Heart left ventricle (tissue), 16 donors: Measurements from ENCODE around the gene IDUA. TPM values are rescaled to one million over a fixed set of nuclear protein-coding genes. Genes with fewer than 3 reads are reported as not detected.

Source experiments
- ATAC-seq, 4 donors: fragments of 200-7000 bp; cut with Tn5 transposase; one replicate each; pipeline ENCODE4 v1.9.1; 2020 to 2022; ENCODE audit warnings: moderate library complexity in 4 of 4, mild to moderate bottlenecking in 3 of 4, moderate number of reproducible peaks in 1 of 4
- DNase-seq, 5 donors: peaks; one replicate each; pipeline ENCODE4 v3.0.0-alpha.2; 2020
- H3K27ac ChIP-seq, 12 donors: fragments of 200-600 bp; sonication (generic) in 4 of 12; one replicate each; pipeline versions ENCODE4 v1.5.0 to v1.8.0; 2016 to 2022; ENCODE audit warnings: mild to moderate bottlenecking in 2 of 12
- H3K27me3 ChIP-seq, 9 donors: fragments of 200-600 bp; sonication (generic) in 2 of 9; one replicate each; pipeline versions ENCODE4 v1.5.1 to v1.8.0; 2016 to 2022; ENCODE audit warnings: mild to moderate bottlenecking in 3 of 9
- H3K36me3 ChIP-seq, 9 donors: fragments of 200-600 bp; sonication (generic) in 2 of 9; one replicate each; pipeline versions ENCODE4 v1.5.0 to v1.8.0; 2018 to 2022; ENCODE audit warnings: mild to moderate bottlenecking in 2 of 9
- H3K4me1 ChIP-seq, 12 donors: fragments of 200-600 bp; sonication (generic) in 4 of 12; one replicate each; pipeline versions ENCODE4 v1.5.0 to v1.8.0; 2016 to 2022; ENCODE audit warnings: mild to moderate bottlenecking in 3 of 12
- H3K4me3 ChIP-seq, 12 donors: fragments of 200-600 bp; sonication (generic) in 4 of 12; one replicate each; pipeline versions ENCODE4 v1.5.0 to v1.8.0; 2017 to 2022; ENCODE audit warnings: mild to moderate bottlenecking in 9 of 12, moderate library complexity in 4 of 12
- H3K9me3 ChIP-seq, 12 donors: fragments of 200-600 bp; sonication (generic) in 4 of 12; one replicate each; pipeline versions ENCODE4 v1.5.0 to v1.8.0; 2016 to 2022; ENCODE audit warnings: mild to moderate bottlenecking in 1 of 12
- CTCF ChIP-seq, 12 donors: fragments of 200-600 bp; sonication (generic) in 4 of 12; IDR thresholded peaks; one replicate each; pipeline versions ENCODE4 v1.5.0 to v1.8.0; 2018 to 2022; ENCODE audit warnings: antibody characterized with exemption in 12 of 12, mild to moderate bottlenecking in 5 of 12
- POLR2A ChIP-seq, 2 donors: fragments of 450-650 bp; IDR thresholded peaks; one replicate each; pipeline ENCODE4 v1.6.1; 2017; ENCODE audit warnings: antibody characterized with exemption in 2 of 2, mild to moderate bottlenecking in 2 of 2, moderate library complexity in 2 of 2
- WGBS, 4 donors: extraction: QIAGEN DNeasy Blood & Tissue Kit in 2 of 4; methylation state at CpG; one replicate each; pipeline versions ENCODE4 v1.1.5 to v1.1.7; 2013 to 2018; 5-methylcytosine and 5-hydroxymethylcytosine counted together
- intact Hi-C, 10 donors: fragments of 100-400 bp; cut with DNase I; formaldehyde crosslinking; loops; one replicate each; pipeline versions ENCODE4 v1.11.1 to v1.14.2; 2022
- polyA plus RNA-seq, 2 donors: library from polyadenylated mRNA; stranded (reverse); fragments of 200-250 nt; gene quantifications; one replicate each; pipeline ENCODE4 v1.2.3, GENCODE V29; 2013
- total RNA-seq, 9 donors: library from RNA; depleted of rRNA in 2 of 9; stranded (reverse); fragments of >200 nt in 2 of 9; fragmentation: NEBNext Ultra II Directional in 3 of 9; extraction: Animal tissue kit (Norgen Biotek cat#: 25700) in 3 of 9; gene quantifications; one replicate each; pipeline versions ENCODE4 v1.1.0 to v1.2.4, GENCODE V29; 2016 to 2023
- donor health status: ischemic (EF 13 %, LVEDD 7.1; RV severe dilation, severe dysfunction).
- donor health status: healthy with polysubstance abuse.
- donor health status: DM: no; HTN: yes; CAD: no.
- donor health status: DM: no; HTN: no; CAD: no.
- donor health status: ischemic (EF 25% LVEDD 6.9; RV normal size, moderate dysfunction).
- donor health status: ischemic (EF 25% LVEDD 5.7; RV mildly dilated, moderate dysfunction).
- donor health status: healthy.
- donor health status: DM: yes; HTN: yes; CAD: no.
- donor health status: ischemic (EF 35%, LVEDD 5.7; RV mildly dilated, moderate dysfunction).
- donor health status: nonischemic (EF 11% LVEDD 7.7; RV severe dilation, severe dysfunction).
- donor health status: DM: yes; HTN: yes; CAD: no.
- donor health status: PGD.
- donor health status: ischemic (EF 29% LVEDD 5.4; RV normal size, mild dysfunction).
- donor health status: nonischemic (EF 23%, LVEDD 6.1; RV moderate dilation, normal function).

Gene IDUA
- total and polyA plus RNA-seq, 11 donors = 3.2 to 17.4 (median 6.8) TPM

GRCh38 chr4:960636-961350, 26.1 kb upstream of the IDUA start:
- no peak for DNase-seq
- 90 to 95% (median 93%) methylated on average over 21 to 35 of the region's 35 CpGs for WGBS, 4 donors
- Histone ChIP-seq H3K4me1 (no peaks in the 10 kb centered on the region), H3K27ac (no peak overlapping the region), H3K36me3 (peaks cover 0 to 78% (median 15%) of the 10 kb centered on the region in 9 donors), H3K4me3 (no peak overlapping the region), H3K27me3 (no peaks in the 10 kb centered on the region), H3K9me3 (no peaks in the 10 kb centered on the region)
- no peak for TF ChIP-seq CTCF (IDR thresholded peaks at IDR 0.05)
- TF ChIP-seq POLR2A (IDR thresholded peaks at IDR 0.05) = no peak
- intact Hi-C loops = no loop called here
- ATAC-seq = no peak

- Histone ChIP-seq H3K36me3 (peaks cover 0 to 86% (median 13%) of the 10 kb centered on the region in 9 donors), H3K4me1 (no peaks in the 10 kb centered on the region), H3K9me3 (no peaks in the 10 kb centered on the region), H3K4me3 (no peak overlapping the region), H3K27me3 (no peaks in the 10 kb centered on the region), H3K27ac (no peak overlapping the region)
- WGBS, 4 donors = 92 to 94% (median 93%) methylated on average over 31 to 52 of the region's 52 CpGs
- ATAC-seq = peak in 1 of 4 donors; percentile 3
- no peak for TF ChIP-seq CTCF (IDR thresholded peaks at IDR 0.05)
- intact Hi-C loops = no loop called here
- no peak for DNase-seq
Measured at GRCh38 chr4:961351-962230, 25.3 kb upstream of the IDUA start.

- WGBS, 4 donors = 92 to 94% (median 93%) methylated on average over 25 to 54 of the region's 54 CpGs
- intact Hi-C loops = no loop called here
- DNase-seq (peak in 1 of 5 donors; percentile 64), ATAC-seq (no peak)
- H3K4me1 ChIP-seq = peaks cover 0 to 3% (median 0%) of the 10 kb centered on the region in 12 donors
- H3K4me3 ChIP-seq = no peak overlapping the region
- peaks cover 0 to 85% (median 13%) of the 10 kb centered on the region in 9 donors for H3K36me3 ChIP-seq
- H3K27me3 ChIP-seq = peaks cover 0 to under 1% (median 0%) of the 10 kb centered on the region in 9 donors
- H3K27ac ChIP-seq = no peak overlapping the region
- no peak for TF ChIP-seq CTCF (IDR thresholded peaks at IDR 0.05)
- TF ChIP-seq POLR2A (IDR thresholded peaks at IDR 0.05) = no peak
- H3K9me3 ChIP-seq = no peaks in the 10 kb centered on the region
Measured at GRCh38 chr4:962231-963208, 24.3 kb upstream of the IDUA start.
